ENCODE results near the gene CYSRT1.

Gene CYSRT1

DNA sequence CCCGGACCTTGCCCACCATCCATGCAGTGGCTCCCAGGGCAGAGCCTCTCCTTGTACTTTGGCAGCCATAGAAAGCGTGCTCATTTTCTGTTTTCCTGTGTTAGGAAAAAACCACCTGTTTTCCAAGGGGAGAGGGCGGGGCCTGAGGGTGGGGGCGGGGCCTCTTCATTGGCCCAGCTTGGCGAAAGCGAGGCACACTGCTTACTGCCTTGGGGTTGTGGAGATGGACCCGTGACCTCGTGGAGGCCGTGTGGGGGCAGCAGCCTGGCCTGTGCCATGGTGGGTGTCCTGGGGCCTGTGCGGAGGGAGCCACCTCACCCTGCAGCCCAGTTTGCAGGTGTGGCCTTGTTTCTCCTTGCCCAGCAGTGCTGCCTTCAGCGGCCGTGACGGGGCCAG, 48.1 kb downstream of the CYSRT1 start:
- no peak for DNase-seq

- no peak for DNase-seq
Observed at GRCh38 chr9:137273611-137274320, 48.8 kb downstream of the CYSRT1 start.

- no peak for DNase-seq
Observed at GRCh38 chr9:137275203-137275587, 50.2 kb downstream of the CYSRT1 start.
